ENCODE results near the gene EVL.

- no peak for TF ChIP-seq CTCF (IDR thresholded peaks at IDR 0.05; ENCODE audit: insufficient read depth, low read length)
- no peak for TF ChIP-seq POLR2AphosphoS5 (IDR thresholded peaks at IDR 0.05; ENCODE audit: low read depth)
- TF ChIP-seq REST (IDR thresholded peaks at IDR 0.05; ENCODE audit: insufficient replicate concordance, low read depth) = no peak
- no peak for TF ChIP-seq SPI1 (IDR thresholded peaks at IDR 0.05; ENCODE audit: borderline replicate concordance, low read depth)
Measured at GRCh38 chr14:100130521-100130920, 65.3 kb downstream of the EVL start.

Measured in HL-60 (cell line).